Uterus (tissue), 4 donors: Measurements from ENCODE around the gene DNAI7. TPM values are rescaled to one million over a fixed set of nuclear protein-coding genes. Genes with fewer than 3 reads are reported as not detected.

Source experiments
- DNase-seq, 2 donors: peaks; one replicate each; pipeline ENCODE4 v3.0.0-alpha.2; 2019 to 2020
- H3K27ac ChIP-seq, 2 donors: fragments of 200-600 bp; sonication (generic); 1 replicate in 1 of 2; 2 replicates in 1 of 2; pipeline ENCODE4 v1.5.1; 2016 to 2018
- H3K27me3 ChIP-seq, 2 donors: fragments of 200-600 bp; sonication (generic); one replicate each; pipeline ENCODE4 v1.5.1; 2018 to 2019; ENCODE audit warnings: control low read depth in 1 of 2
- H3K36me3 ChIP-seq, 2 donors: fragments of 200-600 bp; sonication (generic); one replicate each; pipeline ENCODE4 v1.5.1; 2019; ENCODE audit warnings: control low read depth in 1 of 2
- H3K4me1 ChIP-seq, 2 donors: fragments of 200-600 bp; sonication (generic); one replicate each; pipeline ENCODE4 v1.5.1; 2018 to 2019; ENCODE audit warnings: control low read depth in 1 of 2
- H3K4me3 ChIP-seq, 2 donors: fragments of 200-600 bp; sonication (generic); 1 replicate in 1 of 2; 2 replicates in 1 of 2; pipeline ENCODE4 v1.5.1; 2018 to 2019; ENCODE audit warnings: mild to moderate bottlenecking in 1 of 2
- H3K9me3 ChIP-seq, 2 donors: fragments of 200-600 bp; sonication (generic); one replicate each; pipeline ENCODE4 v1.5.1; 2019; ENCODE audit warnings: control low read depth in 1 of 2
- CTCF ChIP-seq, 4 experiments: fragments of 200-600 bp in 2 of 4; fragments of 450-650 bp in 2 of 4; sonication (generic) in 2 of 4; IDR thresholded peaks; one replicate each; pipeline ENCODE4 v1.5.1; 2016 to 2019; ENCODE audit warnings: antibody characterized with exemption in 4 of 4, mild to moderate bottlenecking in 2 of 4, moderate library complexity in 1 of 4
- POLR2A ChIP-seq, 2 donors: fragments of 450-650 bp; IDR thresholded peaks; one replicate each; pipeline ENCODE4 v1.6.1; 2016; ENCODE audit warnings: antibody characterized with exemption in 2 of 2, mild to moderate bottlenecking in 1 of 2, moderate library complexity in 1 of 2
- intact Hi-C: fragments of 100-400 bp; cut with DNase I; formaldehyde crosslinking; loops from one replicate; pipeline ENCODE4 v1.15.1; 2023; ENCODE audit warnings: low total_unique reads
- total RNA-seq, 4 donors: library from RNA; depleted of rRNA in 3 of 4; stranded (reverse); fragments of >200 nt in 3 of 4; gene quantifications; one replicate each; pipeline versions ENCODE4 v1.1.0 to v1.2.4, GENCODE V29; 2014 to 2023
- donor health status: DM: yes; HTN: yes; CAD: no.

DNAI7 gene
- total RNA-seq, 4 donors from 2014 or later: 0.77 to 5.2 (median 4.8) TPM; not detected in 1

- Histone ChIP-seq H3K36me3 (no peaks in the 10 kb centered on the region), H3K9me3 (no peaks in the 10 kb centered on the region), H3K27me3 (no peaks in the 10 kb centered on the region), H3K27ac (no peak overlapping the region), H3K4me1 (no peaks in the 10 kb centered on the region), H3K4me3 (no peak overlapping the region)
- DNase-seq: no peak
- TF ChIP-seq POLR2A (IDR thresholded peaks at IDR 0.05): no peak
- intact Hi-C loops: no loop called here
These were observed 84.7 kb downstream of the DNAI7 start for GRCh38 chr12:25110260-25110659.

GRCh38 chr12:25107920-25108319 lies 87.0 kb downstream of the DNAI7 start:
- no peak overlapping the region for H3K27ac ChIP-seq
- no peaks in the 10 kb centered on the region for H3K9me3 ChIP-seq
- intact Hi-C loops: no loop called here
- no peaks in the 10 kb centered on the region for H3K4me1 ChIP-seq
- no peak for DNase-seq
- no peaks in the 10 kb centered on the region for H3K27me3 ChIP-seq
- TF ChIP-seq CTCF (IDR thresholded peaks at IDR 0.05) (no peak), POLR2A (IDR thresholded peaks at IDR 0.05) (no peak)
- H3K4me3 ChIP-seq: no peak overlapping the region
- no peaks in the 10 kb centered on the region for H3K36me3 ChIP-seq

GRCh38 chr12:25106818-25107217 lies 88.1 kb downstream of the DNAI7 start:
- TF ChIP-seq CTCF (IDR thresholded peaks at IDR 0.05): no peak
- TF ChIP-seq POLR2A (IDR thresholded peaks at IDR 0.05): no peak
- intact Hi-C loops: no loop called here
- Histone ChIP-seq H3K36me3 (no peaks in the 10 kb centered on the region), H3K27ac (no peak overlapping the region), H3K4me3 (no peak overlapping the region), H3K27me3 (no peaks in the 10 kb centered on the region), H3K9me3 (no peaks in the 10 kb centered on the region), H3K4me1 (no peaks in the 10 kb centered on the region)
- no peak for DNase-seq

GRCh38 chr12:25102402-25102801 lies 92.6 kb downstream of the DNAI7 start:
- Histone ChIP-seq H3K27ac (no peak overlapping the region), H3K9me3 (no peaks in the 10 kb centered on the region), H3K36me3 (no peaks in the 10 kb centered on the region), H3K4me3 (no peak overlapping the region), H3K4me1 (no peaks in the 10 kb centered on the region), H3K27me3 (no peaks in the 10 kb centered on the region)
- TF ChIP-seq CTCF (IDR thresholded peaks at IDR 0.05): no peak
- no peak for TF ChIP-seq POLR2A (IDR thresholded peaks at IDR 0.05)
- no peak for DNase-seq
- intact Hi-C loops: no loop called here

- Histone ChIP-seq H3K27me3 (no peaks in the 10 kb centered on the region), H3K4me3 (no peak overlapping the region)
- no peak for DNase-seq
These were observed 93.9 kb downstream of the DNAI7 start for GRCh38 chr12:25101092-25101445.

More at GRCh38 chr12:25101092-25101445, 93.9 kb downstream of the DNAI7 start:
- Histone ChIP-seq H3K27ac (no peak overlapping the region), H3K36me3 (no peaks in the 10 kb centered on the region), H3K9me3 (no peaks in the 10 kb centered on the region), H3K4me1 (no peaks in the 10 kb centered on the region)
- intact Hi-C loops: no loop called here
- no peak for TF ChIP-seq CTCF (IDR thresholded peaks at IDR 0.05)
- no peak for TF ChIP-seq POLR2A (IDR thresholded peaks at IDR 0.05)
